NT2/D1 (cell line): ENCODE results near the gene SYNDIG1.

Source experiments
- DNase-seq: peaks from one replicate; pipeline ENCODE4 v3.0.0-alpha.2; 2011; ENCODE audit warnings: low read depth, low spot score
- H3K27me3 ChIP-seq: 2 replicates; pipeline ENCODE4 v1.6.0; 2011; ENCODE audit warnings: mild to moderate bottlenecking; ENCODE audit not compliant: insufficient read length, insufficient read depth
- H3K36me3 ChIP-seq: 2 replicates; pipeline ENCODE4 v1.6.1; 2011; ENCODE audit warnings: mild to moderate bottlenecking, low read length, mixed read lengths; ENCODE audit not compliant: insufficient read depth, insufficient read length
- H3K4me1 ChIP-seq: 2 replicates; pipeline ENCODE4 v1.5.1; 2011; ENCODE audit not compliant: insufficient read depth, insufficient read length
- H3K4me3 ChIP-seq: 2 replicates; pipeline ENCODE4 v1.5.1; 2011; ENCODE audit warnings: low read depth; ENCODE audit not compliant: insufficient read length
- H3K9ac ChIP-seq: 2 replicates; pipeline ENCODE4 v1.6.0; 2011; ENCODE audit warnings: low read depth; ENCODE audit not compliant: insufficient read length
- H3K9me3 ChIP-seq: 2 replicates; pipeline ENCODE4 v1.5.1; 2011; ENCODE audit warnings: mild to moderate bottlenecking, low read length; ENCODE audit not compliant: insufficient read depth
- SUZ12 ChIP-seq: IDR thresholded peaks from 2 replicates; pipeline ENCODE4 v1.6.1; 2011; ENCODE audit not compliant: insufficient read length, insufficient read depth; ENCODE audit errors: extremely low read depth
- YY1 ChIP-seq: IDR thresholded peaks from 2 replicates; pipeline ENCODE4 v1.6.1; 2011; ENCODE audit not compliant: insufficient read length, insufficient read depth
- ZNF274 ChIP-seq: IDR thresholded peaks from 2 replicates; pipeline ENCODE4 v1.6.1; 2011; ENCODE audit warnings: mild to moderate bottlenecking, low read depth, low read length

The SYNDIG1 gene

DNA sequence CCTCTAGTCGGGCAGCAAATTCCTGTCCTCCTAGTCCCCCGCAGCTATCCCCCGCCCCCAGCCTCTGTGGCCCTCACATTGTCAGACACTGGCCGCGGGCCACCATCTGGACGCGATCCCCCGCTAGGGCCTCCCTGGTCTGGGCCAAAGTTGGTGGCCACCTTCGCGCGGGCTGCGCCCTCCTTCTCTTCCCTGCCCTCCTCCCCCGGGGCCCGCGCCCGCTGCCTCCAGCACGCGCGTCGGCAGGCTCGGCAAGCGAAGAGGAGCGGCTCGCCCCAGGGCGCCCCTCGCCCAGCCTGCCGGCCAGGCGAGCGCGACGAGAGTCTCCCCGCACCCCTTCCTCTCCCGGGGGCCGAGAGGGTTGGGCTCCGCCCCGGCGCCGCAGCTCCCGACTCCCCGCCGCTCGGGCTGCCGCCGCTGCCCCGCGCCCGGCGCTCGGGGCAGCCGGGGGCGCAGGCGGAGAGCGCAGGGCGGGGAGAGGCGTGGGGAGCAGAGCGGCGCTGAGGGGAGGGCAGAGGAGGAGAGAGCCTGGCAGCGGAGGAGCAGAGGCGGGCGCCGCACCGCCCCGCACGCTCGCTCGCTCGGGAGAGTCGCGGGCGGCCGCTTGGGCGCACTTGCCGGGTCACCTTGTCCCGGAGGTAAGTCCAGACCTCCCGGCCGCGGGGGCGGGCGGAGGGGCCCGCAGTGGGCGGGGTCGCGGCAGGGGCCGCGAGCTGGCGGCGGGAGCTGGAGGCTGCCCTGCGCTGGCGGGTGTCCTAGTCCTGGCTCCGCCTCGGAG, at the start of gene SYNDIG1:
SYNDIG1 (plus strand) TSS at position 514 of the 778 bp plus-strand sequence. CDS start 73,469 bp downstream, outside the sequence.
- Histone ChIP-seq H3K9ac (peak within 1 kb of the TSS; percentile 91), H3K4me1 (no peaks in the 10 kb centered on the region), H3K36me3 (no peaks in the 10 kb centered on the region), H3K27me3 (peaks cover 29% of the 10 kb centered on the region), H3K4me3 (peak within 1 kb of the TSS; percentile 80), H3K9me3 (no peaks in the 10 kb centered on the region)
- DNase-seq: no peak
- TF ChIP-seq SUZ12: no peak
- no peak for TF ChIP-seq ZNF274
- no peak for TF ChIP-seq YY1

DNA sequence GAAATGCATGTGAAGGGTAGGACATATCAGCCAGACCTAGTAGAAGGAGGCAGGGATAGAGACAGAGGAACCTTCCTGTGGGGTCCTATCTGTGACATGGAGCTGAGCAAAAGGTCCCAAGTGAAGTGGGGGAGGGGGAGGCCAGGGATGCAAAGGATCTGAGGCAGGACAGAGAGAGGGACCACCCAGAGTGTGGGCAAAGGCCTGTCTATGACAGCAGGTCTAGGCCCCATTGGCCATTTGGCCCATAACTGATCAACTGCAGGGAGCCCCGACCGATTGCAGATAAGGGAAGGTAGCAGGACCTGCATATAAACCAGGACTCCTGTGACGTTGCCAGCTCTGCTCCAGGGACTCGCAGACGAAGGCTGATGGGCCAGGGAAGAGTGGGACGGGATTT, 49.6 kb upstream of the SYNDIG1 start:
- no peak for DNase-seq
- Histone ChIP-seq H3K27me3 (no peaks in the 10 kb centered on the region), H3K4me3 (no peak overlapping the region), H3K36me3 (no peaks in the 10 kb centered on the region), H3K4me1 (peaks cover 3% of the 10 kb centered on the region), H3K9me3 (peaks cover 20% of the 10 kb centered on the region), H3K9ac (no peak overlapping the region)
- TF ChIP-seq YY1 (no peak), ZNF274 (no peak), SUZ12 (no peak)

DNA sequence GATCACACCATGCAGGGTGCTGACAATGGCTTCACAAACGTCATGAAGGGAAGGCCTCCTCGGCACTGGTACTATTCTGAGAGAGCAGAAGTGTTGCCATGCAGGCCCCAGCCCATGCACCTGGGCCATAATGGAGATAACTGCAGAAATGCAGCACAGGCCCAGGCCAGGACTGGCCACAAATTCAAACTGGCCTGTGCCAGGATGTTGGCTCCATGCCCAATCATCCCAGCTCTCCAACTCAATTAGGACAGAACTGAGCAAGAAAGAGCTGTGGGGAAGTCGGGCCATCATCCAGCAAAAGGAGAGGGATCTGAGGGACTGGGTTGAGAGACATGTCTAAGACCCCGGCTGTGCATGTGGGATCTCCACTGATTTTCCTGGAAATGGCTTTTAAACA, 48.9 kb upstream of the SYNDIG1 start:
- peaks cover 14% of the 10 kb centered on the region for H3K9me3 ChIP-seq
- TF ChIP-seq YY1 (no peak), SUZ12 (no peak), ZNF274 (no peak)
- H3K4me1 ChIP-seq: peaks cover 3% of the 10 kb centered on the region
- no peaks in the 10 kb centered on the region for H3K27me3 ChIP-seq
- H3K36me3 ChIP-seq: no peaks in the 10 kb centered on the region
- H3K9ac ChIP-seq: no peak overlapping the region
- no peak overlapping the region for H3K4me3 ChIP-seq
- DNase-seq: no peak

DNA sequence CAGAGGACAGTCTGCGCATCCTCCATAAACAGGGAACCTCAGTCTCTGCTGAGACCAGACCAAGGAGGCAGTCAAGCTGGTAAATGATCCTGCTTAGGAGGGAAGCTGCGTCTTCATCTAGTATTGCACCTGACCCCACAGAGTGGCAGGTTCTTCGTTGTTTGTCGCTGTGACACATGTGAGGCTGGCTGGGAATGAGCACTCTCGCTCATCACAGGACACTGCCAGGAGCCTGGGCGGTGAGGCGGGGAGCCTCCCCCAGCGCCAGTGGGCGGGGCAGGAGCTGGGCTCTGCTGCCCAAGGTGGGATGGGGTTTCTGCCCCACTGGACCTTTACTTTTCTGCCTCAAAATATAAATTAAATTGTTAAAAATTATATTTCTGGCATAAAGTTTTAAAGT, 48.4 kb upstream of the SYNDIG1 start:
- TF ChIP-seq ZNF274 (no peak), YY1 (no peak), SUZ12 (no peak)
- H3K4me3 ChIP-seq: no peak overlapping the region
- no peaks in the 10 kb centered on the region for H3K27me3 ChIP-seq
- no peak for DNase-seq
- peaks cover 3% of the 10 kb centered on the region for H3K4me1 ChIP-seq
- no peaks in the 10 kb centered on the region for H3K36me3 ChIP-seq
- H3K9me3 ChIP-seq: peaks cover 9% of the 10 kb centered on the region
- no peak overlapping the region for H3K9ac ChIP-seq

DNA sequence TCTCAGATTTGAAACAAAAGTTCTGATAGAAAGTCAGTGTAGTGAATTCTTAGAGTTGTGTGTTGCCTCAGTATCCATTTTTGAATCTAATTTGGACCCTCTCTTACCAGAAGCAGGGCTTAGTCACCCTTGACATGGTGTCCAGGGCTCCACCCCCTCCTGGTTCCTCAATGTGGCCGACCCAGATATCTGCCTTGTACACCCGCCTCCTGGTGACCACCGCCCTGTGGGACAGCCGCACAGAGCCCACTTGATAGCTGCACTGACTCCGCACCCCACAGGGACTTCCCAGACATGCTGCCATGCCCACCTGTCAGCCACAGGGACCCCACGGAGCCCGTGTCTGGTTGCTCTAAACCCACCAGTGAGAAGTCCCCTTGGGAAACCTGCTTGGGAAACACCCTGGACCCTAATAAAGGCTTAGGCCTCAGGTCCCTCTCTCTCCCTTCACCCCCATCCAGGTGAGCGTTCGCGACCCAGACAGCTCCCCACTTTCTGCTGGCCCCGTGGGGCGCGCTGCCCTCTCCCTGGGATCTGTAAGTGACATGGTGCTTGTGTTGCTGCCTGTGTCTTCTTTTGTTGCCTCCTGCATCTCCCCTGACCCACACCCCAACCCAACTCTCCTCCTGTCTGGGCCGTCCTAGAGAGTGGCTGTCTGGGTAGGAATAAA, 47.2 kb upstream of the SYNDIG1 start:
- H3K4me3 ChIP-seq: no peak overlapping the region
- H3K9me3 ChIP-seq: no peaks in the 10 kb centered on the region
- TF ChIP-seq ZNF274: no peak
- TF ChIP-seq SUZ12: no peak
- no peak for TF ChIP-seq YY1
- no peaks in the 10 kb centered on the region for H3K36me3 ChIP-seq
- H3K9ac ChIP-seq: no peak overlapping the region
- peaks cover 3% of the 10 kb centered on the region for H3K4me1 ChIP-seq
- no peaks in the 10 kb centered on the region for H3K27me3 ChIP-seq
- DNase-seq: no peak

DNA sequence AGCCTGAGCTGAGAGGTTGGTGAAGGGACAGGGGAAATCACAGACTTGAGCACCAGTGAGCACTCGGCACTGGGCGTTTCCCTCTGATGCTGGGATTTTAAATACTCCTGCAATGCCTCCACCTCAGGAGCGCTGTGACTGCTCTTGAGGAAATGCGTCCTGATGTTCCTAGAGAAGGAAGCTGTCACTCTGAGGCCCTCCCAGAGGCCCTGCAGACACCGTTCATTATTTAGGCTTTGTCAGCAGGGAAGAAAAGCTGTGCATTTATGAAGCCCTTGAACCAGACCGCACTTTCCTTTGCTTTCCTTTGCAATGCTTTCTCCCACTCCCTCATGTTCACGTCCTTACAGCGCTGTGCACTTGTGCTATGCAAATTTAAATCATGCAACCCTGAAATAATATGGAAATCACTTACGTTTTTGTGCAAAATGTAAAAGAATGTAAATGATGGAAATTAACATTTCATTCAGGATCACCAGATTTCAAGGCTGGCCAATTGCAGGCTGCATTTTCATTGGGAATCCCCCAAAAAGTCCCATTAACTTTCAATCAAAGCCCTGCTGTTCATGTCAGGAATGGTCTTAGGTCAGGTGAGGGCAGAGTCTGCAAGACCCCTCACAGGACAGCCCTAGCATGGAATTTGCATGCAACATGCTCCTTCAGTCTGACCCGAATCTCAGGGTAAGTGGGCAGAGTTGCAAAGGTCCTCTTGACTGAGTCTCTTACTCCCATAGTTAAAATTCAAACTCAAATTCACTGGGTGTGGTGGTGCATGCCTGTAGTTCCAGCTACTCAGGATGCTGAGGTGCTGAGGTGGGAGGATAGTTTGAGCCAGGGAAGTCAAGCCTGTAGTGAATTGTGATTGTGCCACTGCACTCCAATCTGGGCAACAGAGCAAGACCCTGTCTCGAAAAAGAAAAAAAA, 45.8 kb upstream of the SYNDIG1 start:
- H3K9ac ChIP-seq: no peak overlapping the region

More for the DNA sequence above, 45.8 kb upstream of the SYNDIG1 start:
- TF ChIP-seq SUZ12 (no peak), YY1 (no peak), ZNF274 (no peak)
- no peaks in the 10 kb centered on the region for H3K9me3 ChIP-seq
- DNase-seq: no peak
- H3K4me1 ChIP-seq: peaks cover 3% of the 10 kb centered on the region
- H3K36me3 ChIP-seq: no peaks in the 10 kb centered on the region
- no peak overlapping the region for H3K4me3 ChIP-seq
- no peaks in the 10 kb centered on the region for H3K27me3 ChIP-seq
